RWPE1 (cell line): Measurements from ENCODE around the gene SRRM3.
A peak's percentile ranks its signal among the peaks of the same experiment; 100 is the strongest.
"Not testable (repeated sequence)": the region's sequence is repeated elsewhere in the genome, so short reads cannot be mapped to it uniquely, and the experiment has no call there.

Experiments used
- CTCF ChIA-PET: fragments of 350-600 bp; sonication (Branson Sonifier 250); formaldehyde crosslinking; extraction: SDS; loops from one replicate; lab custom pipeline; 2021; lab: Yijun Ruan, JAX
- POLR2A ChIA-PET: fragments of 400-600 bp; formaldehyde crosslinking; extraction: SDS; loops from one replicate; lab custom pipeline; 2020; ENCODE audit warnings: antibody characterized with exemption; ENCODE audit not compliant: low non-redundant PET; lab: Yijun Ruan, JAX
- DNase-seq: peaks from one replicate; pipeline ENCODE4 v3.0.0; 2012; ENCODE audit warnings: low spot score
- H3K27ac ChIP-seq: fragments of 450-650 bp; 2 replicates; pipeline ENCODE4 v1.5.1; 2017
- TF ChIP-seq, protein P1 (sequence below): fragments of 450-650 bp; conservative IDR thresholded peaks from 2 replicates; pipeline ENCODE4 v1.5.1; 2017; ENCODE audit warnings: low read depth, mild to moderate bottlenecking

Gene SRRM3

DNA sequence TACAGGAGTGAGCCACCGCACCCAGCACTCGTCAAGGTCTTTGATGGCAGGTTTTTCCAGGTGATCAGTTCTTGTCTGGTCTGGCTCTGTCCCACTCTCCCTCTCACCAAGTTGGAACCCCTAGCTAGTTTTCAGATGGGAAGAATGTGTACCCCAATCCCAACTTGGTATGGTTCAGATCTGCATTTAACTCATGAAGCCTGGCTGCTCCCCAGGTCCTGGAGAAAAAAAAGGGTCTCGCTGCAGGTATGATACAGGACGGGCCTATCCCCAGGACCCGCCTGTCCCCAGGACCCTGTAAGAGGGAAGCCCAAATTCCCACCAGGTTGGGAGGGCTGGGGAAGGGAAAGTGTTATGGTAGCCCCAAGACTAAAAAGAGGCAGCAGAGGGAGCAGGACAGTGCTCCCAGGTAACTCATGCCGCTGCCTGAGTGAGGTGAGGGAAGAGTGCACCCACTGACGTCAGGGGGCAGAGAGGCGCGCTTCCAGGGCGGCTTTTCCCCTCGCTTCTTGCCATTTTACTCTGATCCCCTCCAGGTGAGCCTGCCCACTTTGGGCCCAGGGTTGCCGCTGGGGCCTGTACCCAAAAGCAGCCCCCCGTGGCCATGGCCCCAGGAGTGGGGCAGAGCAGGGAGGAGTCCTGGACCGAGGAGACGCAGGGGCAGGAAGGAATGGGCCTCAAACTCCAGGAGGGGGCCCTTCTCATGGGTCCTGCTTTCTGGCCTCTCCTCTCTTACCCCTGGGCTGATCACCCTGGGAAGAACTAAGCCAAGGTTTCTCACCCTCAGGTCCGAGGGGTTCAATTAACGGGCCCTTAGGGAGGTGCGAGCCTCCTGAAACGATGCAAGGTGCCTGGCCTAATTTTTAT is 36.4 kb upstream of the SRRM3 start:
- ChIA-PET CTCF (no interaction called here), POLR2A (no interaction called here)
- TF ChIP-seq, protein P1, sequence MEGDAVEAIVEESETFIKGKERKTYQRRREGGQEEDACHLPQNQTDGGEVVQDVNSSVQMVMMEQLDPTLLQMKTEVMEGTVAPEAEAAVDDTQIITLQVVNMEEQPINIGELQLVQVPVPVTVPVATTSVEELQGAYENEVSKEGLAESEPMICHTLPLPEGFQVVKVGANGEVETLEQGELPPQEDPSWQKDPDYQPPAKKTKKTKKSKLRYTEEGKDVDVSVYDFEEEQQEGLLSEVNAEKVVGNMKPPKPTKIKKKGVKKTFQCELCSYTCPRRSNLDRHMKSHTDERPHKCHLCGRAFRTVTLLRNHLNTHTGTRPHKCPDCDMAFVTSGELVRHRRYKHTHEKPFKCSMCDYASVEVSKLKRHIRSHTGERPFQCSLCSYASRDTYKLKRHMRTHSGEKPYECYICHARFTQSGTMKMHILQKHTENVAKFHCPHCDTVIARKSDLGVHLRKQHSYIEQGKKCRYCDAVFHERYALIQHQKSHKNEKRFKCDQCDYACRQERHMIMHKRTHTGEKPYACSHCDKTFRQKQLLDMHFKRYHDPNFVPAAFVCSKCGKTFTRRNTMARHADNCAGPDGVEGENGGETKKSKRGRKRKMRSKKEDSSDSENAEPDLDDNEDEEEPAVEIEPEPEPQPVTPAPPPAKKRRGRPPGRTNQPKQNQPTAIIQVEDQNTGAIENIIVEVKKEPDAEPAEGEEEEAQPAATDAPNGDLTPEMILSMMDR = no peak
- no peak for DNase-seq
- H3K27ac ChIP-seq = peak overlapping the region; percentile 78

DNA sequence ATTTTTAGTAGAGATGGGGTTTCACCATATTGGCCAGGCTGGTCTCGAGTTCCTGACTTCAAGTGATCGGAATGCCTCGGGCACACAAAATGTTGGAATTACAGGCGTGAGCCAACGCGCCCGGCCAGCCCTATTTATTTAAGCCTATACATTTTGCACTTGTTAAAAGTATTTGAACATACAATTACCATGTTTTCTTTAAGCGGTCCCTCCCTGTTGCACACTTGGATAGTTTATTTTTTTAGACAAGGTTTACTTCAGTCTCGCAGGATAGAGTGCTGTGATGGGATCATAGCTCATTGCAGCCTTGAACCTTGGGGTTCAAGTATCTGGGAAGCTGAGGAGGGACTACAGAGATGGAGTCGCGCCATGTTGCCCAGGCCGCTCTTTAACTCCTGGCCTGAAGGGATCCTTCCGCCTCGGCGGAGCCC is 35.7 kb upstream of the SRRM3 start:
- H3K27ac ChIP-seq = peak overlapping the region; percentile 78
- POLR2A ChIA-PET = interaction anchor here (1.0 kb wide), 1 partner anchor 10 kb away, joined by 4 read pairs; no protein-coding TSS in a partner anchor
- no peak for DNase-seq
- CTCF ChIA-PET = interaction anchor here (1.1 kb wide), 1 partner anchor 11 kb away, joined by 3 read pairs; no protein-coding TSS in a partner anchor
- TF ChIP-seq, protein P1 = no peak

DNA sequence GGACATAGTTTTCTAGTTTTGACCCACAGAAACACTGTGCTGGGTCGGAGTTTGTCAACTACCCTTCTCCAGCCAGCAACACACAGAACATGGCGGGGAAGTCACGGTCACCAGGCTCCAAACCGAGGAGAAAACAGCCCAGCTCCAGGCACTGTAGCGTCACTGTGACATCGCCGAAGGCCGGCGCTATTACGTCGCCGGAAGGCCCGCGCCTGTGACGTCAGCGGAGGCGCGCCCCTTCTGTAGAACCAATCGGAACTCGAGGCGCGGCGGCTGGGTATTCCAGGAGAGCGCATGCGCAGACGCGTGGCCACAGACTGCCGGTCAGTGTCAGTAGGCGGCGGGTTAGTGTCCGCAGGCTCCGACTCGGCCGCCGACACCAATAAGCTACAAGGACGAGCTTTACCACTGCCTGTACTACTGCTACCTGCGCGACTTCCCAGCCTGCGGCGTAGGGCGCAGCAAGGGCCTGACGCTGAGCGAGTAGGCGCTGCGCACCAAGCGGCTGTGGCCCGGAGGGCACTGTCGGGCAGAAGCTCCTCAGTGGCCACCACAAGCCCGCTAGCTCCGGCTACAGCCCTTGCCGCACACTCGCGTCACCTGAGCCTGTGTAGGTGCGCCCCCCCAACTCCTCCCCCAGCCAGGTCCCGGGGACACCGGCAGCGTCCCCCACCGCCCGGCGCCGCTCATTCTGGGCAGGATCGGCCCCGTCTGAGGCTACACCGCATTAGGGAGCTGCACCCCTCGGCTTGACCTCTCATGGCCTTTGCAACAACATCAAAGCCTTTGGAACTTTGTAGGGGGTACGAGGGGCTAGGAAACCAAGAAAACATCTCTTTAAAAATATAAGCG is 35.1 kb upstream of the SRRM3 start:
- POLR2A ChIA-PET = interaction anchor here (0.6 to 1.0 kb wide), 2 partner anchors 11 to 12 kb away, joined by 4 to 5 read pairs; no protein-coding TSS in a partner anchor
- TF ChIP-seq, protein P1 = no peak

DNA sequence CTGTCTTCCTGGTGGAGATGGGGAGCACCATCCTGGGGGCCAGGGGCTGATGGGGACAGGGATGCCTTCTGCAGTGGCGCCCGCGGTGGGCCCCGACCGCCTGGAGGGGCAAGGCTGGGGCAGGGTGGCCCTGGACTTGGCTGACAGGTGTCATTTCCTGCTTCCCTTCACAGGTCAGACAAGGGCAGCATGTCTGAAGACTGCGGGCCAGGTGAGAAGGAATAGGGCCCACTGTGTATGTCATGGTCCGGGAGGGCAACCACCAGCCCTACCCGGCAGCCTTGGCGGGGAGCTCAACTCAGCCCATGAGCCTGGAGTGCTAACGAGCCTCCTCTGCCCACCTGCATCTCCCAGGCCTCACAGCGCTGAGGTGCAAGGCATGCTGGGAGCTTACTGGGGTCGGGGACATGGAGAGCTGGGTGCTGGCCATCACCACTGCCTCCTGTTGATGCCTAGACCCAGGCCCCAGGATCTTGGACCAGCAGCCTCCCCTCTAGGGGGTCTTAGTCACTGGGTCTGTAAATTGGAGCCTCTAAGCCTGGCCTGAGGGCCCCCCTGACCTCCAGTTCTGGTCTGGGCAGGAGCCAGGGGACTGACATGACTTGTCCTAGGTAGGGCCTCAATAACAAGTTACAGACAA is 28.0 kb upstream of the SRRM3 start:
- no peak for DNase-seq
- H3K27ac ChIP-seq = no peak overlapping the region
- ChIA-PET CTCF (interaction anchor here (0.6 kb wide), 1 partner anchor 116 kb away, joined by 6 read pairs; no protein-coding TSS in a partner anchor), POLR2A (no interaction called here)
- TF ChIP-seq, protein P1 = no peak

More for the DNA sequence above, 35.1 kb upstream of the SRRM3 start:
- H3K27ac ChIP-seq = peak overlapping the region; percentile 78
- CTCF ChIA-PET = interaction anchor here (0.6 to 1.4 kb wide), 4 partner anchors 11 to 152 kb away, joined by 3 to 5 read pairs (median 3); no protein-coding TSS in a partner anchor
- peak; percentile 96 for DNase-seq

DNA sequence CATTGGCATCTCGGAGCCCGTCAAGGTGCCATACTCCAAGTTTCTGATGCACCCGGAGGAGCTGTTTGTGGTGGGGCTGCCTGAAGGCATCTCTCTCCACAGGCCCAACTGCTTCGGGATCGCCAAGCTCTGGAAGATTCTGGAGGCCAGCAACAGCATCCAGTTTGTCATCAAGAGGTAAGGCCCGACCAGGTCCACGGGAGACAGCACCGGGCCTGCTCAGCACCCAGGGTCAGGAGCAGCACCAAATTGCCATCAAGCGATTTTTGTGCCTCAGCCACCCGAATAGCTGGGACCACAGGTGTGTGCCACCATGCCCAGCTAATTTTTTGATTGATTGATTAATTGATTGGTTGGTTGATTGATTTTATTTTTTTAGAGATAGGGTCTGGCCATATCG is 24.7 kb upstream of the SRRM3 start:
- POLR2A ChIA-PET, DNase-seq, H3K27ac ChIP-seq: not testable (repeated sequence)
- CTCF ChIA-PET = interaction anchor here (0.6 to 3.4 kb wide), 6 partner anchors 17 to 141 kb away, joined by 3 to 30 read pairs (median 4); no protein-coding TSS in a partner anchor

DNA sequence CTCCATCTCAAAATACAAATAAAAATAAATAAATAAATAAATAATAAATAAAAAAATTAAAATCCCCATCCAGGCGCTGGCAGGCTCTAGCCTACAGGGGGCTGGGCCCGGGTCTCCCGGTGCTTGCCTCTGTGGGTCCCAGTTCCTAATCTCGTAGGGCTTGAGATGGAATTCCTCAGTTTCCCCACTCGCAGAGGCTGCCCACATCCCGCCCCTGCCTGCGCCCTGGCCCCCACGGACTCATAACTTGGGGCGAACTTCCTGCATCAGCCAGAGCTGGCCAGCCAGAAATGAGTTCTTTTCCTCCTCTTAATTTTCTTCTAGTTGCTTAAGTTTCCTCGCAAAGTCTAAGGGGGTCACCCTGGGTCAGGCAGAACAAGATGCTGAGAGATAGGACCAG is 22.0 kb upstream of the SRRM3 start:
- TF ChIP-seq, protein P1 = no peak
- CTCF ChIA-PET = interaction anchor here (0.7 to 3.4 kb wide), 2 partner anchors 83 to 111 kb away, joined by 3 to 30 read pairs; no protein-coding TSS in a partner anchor
- POLR2A ChIA-PET = no interaction called here
- no peak overlapping the region for H3K27ac ChIP-seq
- DNase-seq = no peak
